Peyer's patch (tissue), 4 donors: ENCODE measurements around the gene GYG2.

Experiments
- CTCF ChIP-seq, 6 experiments: fragments of 450-650 bp in 4 of 6; fragments of 200-600 bp in 2 of 6; sonication (generic) in 1 of 6; IDR thresholded peaks; one replicate each; pipeline ENCODE4 v1.5.1; 2017 to 2019; ENCODE audit warnings: antibody characterized with exemption in 6 of 6, mild to moderate bottlenecking in 3 of 6, moderate library complexity in 1 of 6
- POLR2A ChIP-seq, 2 donors: fragments of 450-650 bp; IDR thresholded peaks; one replicate each; pipeline ENCODE4 v1.5.1; 2017; ENCODE audit warnings: antibody characterized with exemption in 2 of 2, mild to moderate bottlenecking in 2 of 2, moderate library complexity in 2 of 2

DNA sequence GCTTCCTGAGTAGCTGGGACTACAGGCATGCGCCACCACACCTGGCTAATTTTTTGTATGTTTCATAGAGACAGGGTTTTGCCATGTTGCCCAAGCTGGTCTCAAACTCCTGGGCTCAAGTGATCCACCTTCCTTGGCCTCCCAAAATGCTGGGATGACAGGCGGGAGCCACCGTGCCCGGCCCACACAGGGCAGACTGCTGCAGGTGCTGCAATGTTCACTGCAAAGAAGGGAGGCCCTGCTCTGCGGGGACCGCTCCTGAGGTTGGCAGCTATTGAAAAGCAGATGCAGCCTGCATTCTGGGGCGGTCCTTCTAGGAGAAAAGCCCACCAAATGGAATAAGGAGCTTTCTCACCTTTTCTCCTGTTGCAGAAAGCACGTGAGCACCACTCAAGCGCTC is 95.4 kb downstream of the GYG2 start:
- TF ChIP-seq CTCF (IDR thresholded peaks at IDR 0.05): no peak
- TF ChIP-seq POLR2A (IDR thresholded peaks at IDR 0.05): no peak
